ENCODE data around the gene DGAT2. TPM values are rescaled to one million over a fixed set of nuclear protein-coding genes. Genes with fewer than 3 reads are reported as not detected.

DGAT2 gene
- total RNA-seq, 4 donors from 2014 or later, result 63.0 to 829 (median 89.6) TPM

- no peak for TF ChIP-seq CTCF (IDR thresholded peaks at IDR 0.05; ENCODE audit: low read depth)
These were observed 9.0 kb downstream of the DGAT2 start for GRCh38 chr11:75777461-75778110.

DNA sequence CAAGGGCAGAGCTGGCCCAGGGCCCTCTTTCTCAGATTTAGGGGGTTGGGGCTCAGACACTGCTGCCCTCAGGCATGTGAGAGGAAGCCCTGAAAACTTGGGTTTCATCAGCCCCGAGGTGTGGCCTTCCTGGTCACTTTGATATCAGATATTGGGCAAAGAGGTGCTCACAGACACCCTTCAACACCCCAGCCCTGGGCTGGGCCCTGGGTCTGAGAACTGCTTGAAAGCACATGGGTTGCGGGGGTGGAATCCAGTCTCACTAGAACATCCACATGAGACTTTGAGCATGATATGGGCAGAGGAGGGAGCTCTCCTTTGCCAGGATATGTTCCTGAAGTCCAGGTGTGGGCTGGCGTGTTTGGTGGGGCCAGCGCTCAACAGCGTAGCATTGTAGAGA, 10.4 kb downstream of the DGAT2 start:
- no peak for TF ChIP-seq CTCF (IDR thresholded peaks at IDR 0.05; ENCODE audit: low read depth)

DNA sequence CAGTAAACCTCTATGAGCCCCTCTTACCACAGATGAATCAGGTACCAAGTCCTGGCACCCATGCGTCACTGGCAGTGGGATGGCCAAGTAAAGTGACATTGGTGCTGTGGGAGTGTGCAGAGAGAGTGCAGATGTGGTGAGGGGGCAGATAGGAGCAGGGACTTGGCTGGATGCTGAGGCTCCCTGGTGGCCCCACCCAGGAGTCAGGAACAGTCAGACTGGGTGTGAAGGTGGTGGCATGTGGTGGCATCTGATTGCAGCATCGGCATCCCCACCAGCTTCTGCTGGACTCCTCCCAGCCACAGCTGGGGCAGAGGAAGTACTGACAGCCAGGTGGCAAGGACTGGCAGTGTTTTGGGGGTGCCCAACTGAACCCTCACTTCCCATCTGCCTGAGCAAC, 11.4 kb downstream of the DGAT2 start:
- TF ChIP-seq CTCF (IDR thresholded peaks at IDR 0.05; ENCODE audit: low read depth), result no peak

- no peak for TF ChIP-seq CTCF (IDR thresholded peaks at IDR 0.05; ENCODE audit: low read depth)
These were observed 12.3 kb downstream of the DGAT2 start for GRCh38 chr11:75780888-75781287.

GRCh38 chr11:75781296-75781695, 12.7 kb downstream of the DGAT2 start:
- no peak for TF ChIP-seq CTCF (IDR thresholded peaks at IDR 0.05; ENCODE audit: low read depth)

- TF ChIP-seq CTCF (IDR thresholded peaks at IDR 0.05; ENCODE audit: low read depth), result no peak
These were observed 13.3 kb downstream of the DGAT2 start for GRCh38 chr11:75781831-75782230.

DNA sequence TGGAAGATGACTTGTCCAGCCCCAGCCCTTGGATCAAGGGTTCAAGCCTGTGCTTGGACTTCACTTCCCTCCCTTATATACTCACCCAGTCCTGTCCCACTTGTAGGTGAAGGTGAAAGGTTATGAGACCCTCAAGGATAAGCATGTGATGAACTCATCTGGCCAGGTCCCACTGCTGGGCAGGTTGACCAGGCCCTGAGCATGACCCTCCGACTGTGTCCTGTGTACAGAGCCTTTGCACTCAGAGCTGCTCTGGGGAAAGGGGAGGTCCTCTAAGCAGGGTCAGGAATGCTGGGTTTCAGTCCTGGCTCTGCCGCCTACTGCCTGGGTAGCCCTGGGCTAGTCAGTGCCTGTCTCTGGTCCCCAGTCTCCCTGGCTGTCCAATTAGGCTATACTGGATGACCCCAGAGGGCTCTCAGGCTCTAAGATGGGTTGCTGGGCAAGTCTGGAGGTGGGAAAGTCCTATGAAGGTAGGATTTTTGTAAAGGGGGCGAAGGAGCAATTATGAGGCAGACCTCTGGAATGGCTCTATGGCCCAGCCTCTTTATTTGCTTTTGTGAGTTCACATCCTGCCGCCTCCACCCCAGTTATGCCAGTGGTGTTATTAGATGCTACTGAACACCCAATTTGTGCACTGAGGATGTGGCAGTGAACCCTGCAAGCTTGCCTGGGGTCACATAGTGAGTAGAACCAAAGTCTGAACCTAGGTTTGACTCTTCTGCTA, 14.1 kb downstream of the DGAT2 start:
- no peak for TF ChIP-seq CTCF (IDR thresholded peaks at IDR 0.05; ENCODE audit: low read depth)

Data from subcutaneous adipose tissue (tissue), 4 donors.